Heart right ventricle (tissue), 16 donors: Measurements from ENCODE around the gene CHD9. TPM values are rescaled to one million over a fixed set of nuclear protein-coding genes. Genes with fewer than 3 reads are reported as not detected.
A peak's percentile ranks its signal among the peaks of the same experiment; 100 is the strongest.

Source experiments
- ATAC-seq, 8 donors: fragments of 200-7000 bp; cut with Tn5 transposase; one replicate each; pipeline ENCODE4 v1.9.1; 2020; ENCODE audit warnings: mild to moderate bottlenecking in 8 of 8, moderate library complexity in 8 of 8, moderate number of reproducible peaks in 1 of 8
- DNase-seq, 2 donors: peaks; one replicate each; pipeline ENCODE4 v3.0.0-alpha.2; 2020
- H3K27ac ChIP-seq, 10 donors: fragments of 200-600 bp; sonication (generic) in 2 of 10; one replicate each; pipeline versions ENCODE4 v1.5.0 to v1.8.0; 2020 to 2022; ENCODE audit warnings: mild to moderate bottlenecking in 3 of 10
- H3K27me3 ChIP-seq, 7 donors: fragments of 200-600 bp; one replicate each; pipeline ENCODE4 v1.8.0; 2021 to 2022; ENCODE audit warnings: mild to moderate bottlenecking in 2 of 7
- H3K36me3 ChIP-seq, 9 donors: fragments of 200-600 bp; sonication (generic) in 1 of 9; one replicate each; pipeline versions ENCODE4 v1.5.0 to v1.8.0; 2020 to 2022; ENCODE audit warnings: mild to moderate bottlenecking in 2 of 9
- H3K4me1 ChIP-seq, 9 donors: fragments of 200-600 bp; sonication (generic) in 1 of 9; one replicate each; pipeline versions ENCODE4 v1.5.0 to v1.8.0; 2020 to 2022; ENCODE audit warnings: mild to moderate bottlenecking in 4 of 9
- H3K4me3 ChIP-seq, 10 donors: fragments of 200-600 bp; sonication (generic) in 2 of 10; one replicate each; pipeline versions ENCODE4 v1.5.0 to v1.8.0; 2020 to 2022; ENCODE audit warnings: mild to moderate bottlenecking in 7 of 10, moderate library complexity in 2 of 10
- H3K9me3 ChIP-seq, 11 donors: fragments of 200-600 bp in 10 of 11; sonication (generic) in 2 of 11; one replicate each; pipeline versions ENCODE4 v1.5.0 to v1.8.0; 2013 to 2022; ENCODE audit warnings: mild to moderate bottlenecking in 2 of 11, control low read depth in 1 of 11, moderate library complexity in 1 of 11
- CTCF ChIP-seq, 9 donors: fragments of 200-600 bp; sonication (generic) in 2 of 9; IDR thresholded peaks; one replicate each; pipeline versions ENCODE4 v1.5.0 to v1.8.0; 2021 to 2022; ENCODE audit warnings: antibody characterized with exemption in 9 of 9, mild to moderate bottlenecking in 5 of 9, moderate library complexity in 1 of 9
- WGBS, 2 donors: extraction: QIAGEN DNeasy Blood & Tissue Kit; methylation state at CpG; one replicate each; pipeline ENCODE4 v1.1.7; 2013; ENCODE audit warnings: inconsistent platforms in 1 of 2; 5-methylcytosine and 5-hydroxymethylcytosine counted together
- intact Hi-C, 10 donors: fragments of 100-400 bp; cut with DNase I; formaldehyde crosslinking; loops; one replicate each; pipeline versions ENCODE4 v1.11.1 to v1.14.2; 2022
- polyA plus RNA-seq, 2 donors: library from polyadenylated mRNA; stranded (reverse); fragments of 200-250 nt; gene quantifications; one replicate each; pipeline ENCODE4 v1.2.3, GENCODE V29; 2013
- total RNA-seq, 10 donors: library from RNA; stranded (reverse); fragmentation: NEBNext Ultra II Directional in 3 of 10; extraction: Animal tissue kit (Norgen Biotek cat#: 25700) in 3 of 10; gene quantifications; one replicate each; pipeline versions ENCODE4 v1.2.1 to v1.2.4, GENCODE V29; 2021 to 2023
- donor health status: Arrhythmogenic right ventricular cardiomyopathy.
- donor health status: ischemic (EF 13 %, LVEDD 7.1; RV severe dilation, severe dysfunction).
- donor health status: healthy with polysubstance abuse.
- donor health status: DM: no; HTN: yes; CAD: no.
- donor health status: DM: no; HTN: no; CAD: no.
- donor health status: ischemic (EF 25% LVEDD 6.9; RV normal size, moderate dysfunction).
- donor health status: ischemic (EF 25% LVEDD 5.7; RV mildly dilated, moderate dysfunction).
- donor health status: healthy.
- donor health status: DM: yes; HTN: yes; CAD: no.
- donor health status: Ischemic cardiomyopathy.
- donor health status: ischemic (EF 35%, LVEDD 5.7; RV mildly dilated, moderate dysfunction).
- donor health status: nonischemic (EF 11% LVEDD 7.7; RV severe dilation, severe dysfunction).
- donor health status: DM: yes; HTN: yes; CAD: no.
- donor health status: PGD.
- donor health status: ischemic (EF 29% LVEDD 5.4; RV normal size, mild dysfunction).
- donor health status: nonischemic (EF 23%, LVEDD 6.1; RV moderate dilation, normal function).

The CHD9 gene
- total and polyA plus RNA-seq, 12 donors, result 7.0 to 58.4 (median 44.6) TPM

DNA sequence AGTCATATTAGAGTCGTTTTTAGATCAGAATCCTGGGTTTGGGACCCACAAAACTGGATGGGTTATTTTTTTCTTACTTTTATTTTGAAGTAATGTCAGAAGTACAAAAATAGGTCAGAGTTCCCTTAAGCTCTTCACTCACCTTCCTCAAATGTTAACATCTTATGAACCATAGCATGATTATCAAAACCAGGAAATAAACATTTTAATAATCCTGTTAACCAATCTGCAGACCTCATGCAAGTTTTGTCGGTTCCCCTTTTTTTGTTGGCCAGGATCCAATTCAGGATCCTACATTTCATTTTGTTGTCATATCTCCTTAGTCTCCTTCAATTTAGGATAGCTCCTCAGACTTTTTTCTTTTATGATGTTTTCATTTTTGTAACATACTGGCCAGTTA is 162.0 kb downstream of the CHD9 start:
- H3K4me1 ChIP-seq, result peaks cover 8 to 97% (median 87%) of the 10 kb centered on the region in 9 donors
- H3K36me3 ChIP-seq, result peaks cover 0 to 5% (median 0%) of the 10 kb centered on the region in 9 donors
- WGBS, 2 donors, result 29 to 40% methylated on average over 2 of the region's 2 CpGs
- H3K27ac ChIP-seq, result peak overlapping the region in 1 of 10 donors; percentile 10
- intact Hi-C loops, result loop anchor here in 2 of 10 donors (5.0 to 10.0 kb wide), 2 partner anchors 82 to 159 kb away; no protein-coding TSS in a partner anchor
- no peak overlapping the region for H3K4me3 ChIP-seq
- no peaks in the 10 kb centered on the region for H3K9me3 ChIP-seq
- H3K27me3 ChIP-seq, result no peaks in the 10 kb centered on the region
- ATAC-seq (no peak), DNase-seq (no peak)
- TF ChIP-seq CTCF (IDR thresholded peaks at IDR 0.05), result no peak

GRCh38 chr16:53219371-53219770 is 164.6 kb downstream of the CHD9 start:
- Histone ChIP-seq H3K4me1 (peaks cover 8 to 85% (median 66%) of the 10 kb centered on the region in 9 donors), H3K36me3 (peaks cover 0 to 30% (median 11%) of the 10 kb centered on the region in 9 donors), H3K4me3 (peak overlapping the region in 2 of 10 donors; percentile 8 to 15), H3K9me3 (no peaks in the 10 kb centered on the region), H3K27me3 (no peaks in the 10 kb centered on the region), H3K27ac (peak overlapping the region in 9 of 10 donors; percentile 51 to 87 (median 70))
- TF ChIP-seq CTCF (IDR thresholded peaks at IDR 0.05), result no peak
- no peak for DNase-seq
- intact Hi-C loops, result loop anchor here in 2 of 10 donors (5.0 to 10.0 kb wide), 2 partner anchors 85 to 162 kb away; no protein-coding TSS in a partner anchor
- peak in 3 of 8 donors; percentile 3 to 29 (median 20) for ATAC-seq
- WGBS, 2 donors, result 42 to 43% methylated on average over 4 of the region's 4 CpGs

- Histone ChIP-seq H3K27me3 (no peaks in the 10 kb centered on the region), H3K4me3 (peak overlapping the region in 2 of 10 donors; percentile 8 to 15), H3K36me3 (peaks cover 0 to 35% (median 11%) of the 10 kb centered on the region in 9 donors), H3K9me3 (no peaks in the 10 kb centered on the region), H3K4me1 (peaks cover 8 to 85% (median 69%) of the 10 kb centered on the region in 9 donors), H3K27ac (peak overlapping the region in 9 of 10 donors; percentile 51 to 87 (median 70))
- WGBS, 2 donors, result 31 to 35% methylated on average over 2 of the region's 2 CpGs
- DNase-seq (no peak), ATAC-seq (peak; percentile 69 to 89 (median 79))
- no peak for TF ChIP-seq CTCF (IDR thresholded peaks at IDR 0.05)
- intact Hi-C loops, result loop anchor here in 3 of 10 donors (5.0 to 10.0 kb wide), 3 partner anchors 85 to 163 kb away; no protein-coding TSS in a partner anchor
Observed at GRCh38 chr16:53219795-53220454, 165.1 kb downstream of the CHD9 start.

GRCh38 chr16:53220585-53220984 is 165.8 kb downstream of the CHD9 start:
- peaks cover 8 to 82% (median 66%) of the 10 kb centered on the region in 9 donors for H3K4me1 ChIP-seq
- intact Hi-C loops, result loop anchor here in 1 of 10 donors (5.0 kb wide), 1 partner anchor 88 kb away; no protein-coding TSS in a partner anchor
- peak in 7 of 8 donors; percentile 54 to 79 (median 65) for ATAC-seq
- TF ChIP-seq CTCF (IDR thresholded peaks at IDR 0.05), result peak in 8 of 9 donors; percentile 9 to 59 (median 35)
- no peaks in the 10 kb centered on the region for H3K27me3 ChIP-seq
- peak in 1 of 2 donors; percentile 10 for DNase-seq
- H3K4me3 ChIP-seq, result peak overlapping the region in 1 of 10 donors; percentile 15
- H3K9me3 ChIP-seq, result no peaks in the 10 kb centered on the region
- 83 to 88% methylated on average over 2 of the region's 2 CpGs for WGBS, 2 donors
- H3K36me3 ChIP-seq, result peaks cover 0 to 40% (median 11%) of the 10 kb centered on the region in 9 donors
- H3K27ac ChIP-seq, result peak overlapping the region in 9 of 10 donors; percentile 33 to 87 (median 70)
